T-helper 2 cell treated with Interferon-gamma antibody and Interleukin-4, amounts not matched to agents 100 ng/mL and 5 ng/mL, for 36 hours (primary cell): ENCODE results near the gene ICE2. TPM values are rescaled to one million over a fixed set of nuclear protein-coding genes. Genes with fewer than 3 reads are reported as not detected.

Experiments
- intact Hi-C: fragments of 100-400 bp; cut with micrococcal nuclease; formaldehyde crosslinking; loops from one replicate; pipeline ENCODE4 v1.15.1; 2023
- total RNA-seq: library from RNA; stranded (reverse); gene quantifications from 2 replicates; pipeline ENCODE4 v1.2.3, GENCODE V29; 2022

The ICE2 gene
- total RNA-seq, 1 donor from 2014 or later, result 65.3 TPM

DNA sequence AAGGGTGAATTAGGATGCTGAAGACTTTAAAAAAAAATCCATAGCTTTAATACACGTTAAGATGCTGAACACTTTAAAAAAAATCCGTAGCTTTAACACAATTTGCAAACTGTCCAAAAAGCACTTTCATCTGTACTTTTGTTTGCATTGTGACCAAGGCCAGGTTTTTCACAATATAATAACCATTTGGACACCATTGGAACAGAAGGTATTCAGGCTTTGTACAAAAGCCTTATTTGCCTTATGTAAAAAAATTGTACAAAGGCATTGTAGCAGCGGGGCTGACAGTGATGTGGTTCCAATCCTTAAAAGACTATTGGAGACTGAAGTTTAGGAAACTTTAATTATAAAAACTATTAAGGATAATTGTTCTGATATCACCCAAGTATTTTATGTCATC is 15.2 kb upstream of the ICE2 start:
- intact Hi-C loops, result no loop called here

DNA sequence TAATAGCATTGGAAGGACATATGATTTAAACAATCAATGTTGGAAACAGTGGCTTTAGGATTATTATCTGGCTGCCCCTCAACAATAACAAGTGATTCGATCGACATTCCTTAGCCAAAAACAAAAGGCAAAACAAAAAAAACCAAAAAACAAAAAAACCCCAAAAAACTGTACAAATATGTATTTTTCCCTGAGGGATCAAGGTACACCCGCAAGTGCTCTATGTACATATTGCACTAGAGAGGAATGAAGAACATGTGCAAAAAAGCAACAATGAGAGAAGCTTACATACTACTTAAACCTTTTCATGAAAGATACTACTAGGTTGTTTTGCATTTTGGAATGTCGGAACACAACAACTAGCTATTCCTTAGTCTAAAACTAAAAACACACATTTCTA is 14.2 kb upstream of the ICE2 start:
- intact Hi-C loops, result no loop called here

DNA sequence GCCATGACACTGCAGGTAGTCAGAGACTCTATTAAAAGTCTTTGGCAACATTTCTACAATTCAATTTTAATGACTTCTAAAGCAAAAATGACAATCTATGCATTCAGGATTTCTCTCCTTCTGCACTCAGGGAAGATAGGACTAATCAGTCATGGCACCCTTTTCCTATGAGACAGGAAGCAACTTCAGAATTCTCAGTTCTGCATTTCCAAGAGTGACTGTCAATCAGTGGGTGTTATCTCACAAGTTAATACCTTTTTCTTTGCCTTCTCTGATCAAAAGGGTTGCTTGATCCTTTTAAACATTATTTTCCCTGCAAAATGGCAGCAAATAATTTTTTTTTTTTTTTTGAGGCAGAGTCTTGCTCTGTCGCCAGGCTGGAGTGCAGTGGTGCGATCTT is 7.8 kb upstream of the ICE2 start:
- intact Hi-C loops, result no loop called here

DNA sequence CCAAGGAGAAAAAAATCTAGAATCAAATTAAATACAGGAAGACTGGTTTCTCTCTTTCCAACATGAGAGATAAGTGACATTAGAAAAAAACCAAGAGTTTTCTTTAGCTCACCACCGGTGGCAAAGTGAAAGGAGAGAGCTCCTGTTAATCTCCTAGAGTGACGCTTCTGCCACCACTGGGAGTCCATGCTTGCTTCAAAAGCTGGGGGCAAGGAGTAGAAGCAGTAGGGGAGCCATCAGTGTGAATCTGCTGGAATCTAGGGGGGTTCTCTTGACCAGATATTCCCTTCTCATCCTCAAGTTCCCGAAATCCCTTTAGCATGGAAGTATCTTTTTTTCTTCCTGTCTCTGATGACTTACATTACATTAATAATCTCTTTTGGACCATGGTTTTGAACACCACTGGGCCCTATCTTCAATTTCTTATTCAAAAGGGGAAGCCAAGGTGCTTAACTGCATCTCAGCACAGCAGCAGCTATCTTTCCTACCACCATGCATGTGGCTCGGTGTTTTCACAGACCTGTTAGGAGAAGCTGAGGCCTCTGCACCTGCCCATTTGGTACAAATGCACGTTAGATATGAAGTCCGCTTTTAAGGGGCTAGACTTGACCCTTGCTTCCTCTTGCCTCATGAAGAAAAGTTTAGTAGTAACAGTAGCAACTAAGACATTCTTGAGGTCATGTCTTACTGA is 6.6 kb upstream of the ICE2 start:
- intact Hi-C loops, result no loop called here

GRCh38 chr15:60483042-60483441 is 4.1 kb upstream of the ICE2 start:
- intact Hi-C loops, result no loop called here

DNA sequence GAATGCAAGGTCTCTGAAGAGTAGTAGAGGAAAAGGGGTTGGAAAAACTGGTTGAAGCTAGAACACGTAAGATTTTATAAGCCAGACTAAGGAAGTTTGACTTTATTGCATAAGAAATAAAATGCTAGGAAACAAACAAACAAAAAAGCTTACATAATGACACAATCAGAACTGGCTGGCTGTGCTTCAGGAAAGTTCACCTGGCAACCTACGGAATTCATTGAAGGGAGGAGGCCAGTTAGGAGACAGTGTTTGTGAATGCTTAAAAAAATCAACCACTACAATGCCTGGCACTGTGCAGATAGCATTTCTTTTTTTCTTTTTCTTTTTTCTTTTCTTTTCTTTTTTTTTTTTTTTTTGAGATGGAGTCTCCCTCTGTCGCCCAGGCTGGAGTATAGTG is 1.9 kb upstream of the ICE2 start:
- intact Hi-C loops, result no loop called here

- intact Hi-C loops, result no loop called here
Observed at GRCh38 chr15:60480149-60480548, 1.2 kb upstream of the ICE2 start.

- intact Hi-C loops, result loop anchor here (1.0 to 2.0 kb wide), 4 partner anchors 81 to 790 kb away; partner anchors contain the start of gene BNIP2
Observed at GRCh38 chr15:60479361-60480110, 594 bp upstream of the ICE2 start.

DNA sequence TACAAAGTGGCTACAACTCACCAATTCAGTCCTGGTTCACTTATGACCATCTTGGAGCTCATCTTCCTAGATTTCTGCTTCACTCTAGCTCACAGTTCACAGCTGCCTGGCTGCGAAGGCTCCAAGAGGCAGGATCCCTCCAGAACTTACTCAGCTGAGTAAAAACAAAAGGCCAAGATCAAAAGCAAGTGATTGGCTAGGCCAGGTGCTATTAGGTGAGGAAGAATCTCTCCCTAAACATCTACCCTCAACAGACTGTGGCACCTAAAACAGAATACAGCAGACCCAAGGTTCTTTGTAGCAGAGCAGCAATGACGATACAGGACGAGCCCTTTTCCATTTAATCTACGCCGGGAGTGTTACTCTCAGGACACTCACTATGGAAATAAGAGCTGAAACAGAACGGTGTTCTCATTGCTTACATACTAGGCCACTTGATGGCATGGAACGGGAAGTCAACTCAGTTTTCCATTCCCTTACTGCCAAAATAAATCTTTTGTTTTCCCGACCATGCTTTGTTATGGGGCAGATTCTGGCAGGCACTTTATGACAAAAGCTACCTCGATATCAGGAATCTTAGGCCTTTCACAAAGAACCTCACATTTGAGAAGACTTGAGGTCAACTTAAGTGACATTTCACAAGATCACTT is 901 bp downstream of the ICE2 start:
- intact Hi-C loops, result loop anchor here (2.0 kb wide), 1 partner anchor 107 kb away; no protein-coding TSS in a partner anchor

DNA sequence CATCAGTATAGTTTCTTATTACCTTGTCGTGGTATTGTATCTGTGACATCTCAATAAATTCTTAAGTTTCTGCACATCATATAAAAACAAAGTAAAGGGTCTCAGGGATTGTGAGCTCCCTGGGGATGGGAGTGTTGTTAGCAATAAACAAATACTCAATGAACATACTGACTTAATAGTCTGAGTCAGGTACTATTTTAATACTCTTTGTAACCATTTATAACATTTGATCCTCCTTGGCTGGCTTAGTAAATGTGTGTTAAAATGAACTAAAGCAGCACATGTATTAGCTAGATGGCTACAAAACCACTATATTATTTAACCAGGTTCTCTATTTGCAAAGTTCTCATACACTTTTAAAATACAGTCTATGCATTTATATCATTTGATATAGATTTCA is 1.8 kb downstream of the ICE2 start:
- intact Hi-C loops, result no loop called here

DNA sequence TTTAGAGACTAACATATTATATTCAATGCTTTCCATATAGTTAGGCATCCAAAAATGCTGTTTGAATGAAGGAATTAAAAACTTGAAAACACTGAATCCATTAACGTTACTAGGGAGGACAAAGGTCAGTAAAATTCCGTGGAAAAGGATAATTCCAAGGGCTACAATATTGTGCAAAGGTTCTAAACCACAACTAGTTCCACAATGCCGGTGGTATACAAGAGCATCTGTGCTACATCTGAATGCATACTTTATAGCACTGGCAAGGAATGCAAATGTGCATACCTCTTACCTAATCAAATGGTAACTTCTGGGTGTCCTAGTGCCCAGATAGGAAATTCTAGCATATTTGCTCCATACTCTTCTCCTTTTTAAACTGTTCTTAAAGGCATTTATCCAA is 2.2 kb downstream of the ICE2 start:
- intact Hi-C loops, result no loop called here

DNA sequence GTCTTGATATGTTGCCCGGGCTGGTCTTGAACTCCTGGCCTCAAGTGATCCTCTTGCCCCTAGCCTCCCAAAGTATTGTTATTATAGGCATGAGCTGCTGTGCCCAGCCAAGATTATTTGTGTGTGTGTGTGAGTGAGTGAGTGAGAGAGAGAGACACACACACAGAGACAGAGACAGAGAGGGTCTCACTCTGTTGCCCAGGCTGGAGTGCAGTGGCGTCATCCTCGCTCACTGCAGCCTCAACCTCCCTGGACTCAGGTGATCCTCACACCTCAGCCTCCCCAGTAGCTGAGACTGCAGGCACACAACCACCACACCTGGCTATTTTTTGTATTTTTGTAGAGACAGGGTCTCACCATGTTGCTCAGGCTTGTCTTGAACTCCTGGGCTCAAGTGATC is 5.8 kb downstream of the ICE2 start:
- intact Hi-C loops, result no loop called here

DNA sequence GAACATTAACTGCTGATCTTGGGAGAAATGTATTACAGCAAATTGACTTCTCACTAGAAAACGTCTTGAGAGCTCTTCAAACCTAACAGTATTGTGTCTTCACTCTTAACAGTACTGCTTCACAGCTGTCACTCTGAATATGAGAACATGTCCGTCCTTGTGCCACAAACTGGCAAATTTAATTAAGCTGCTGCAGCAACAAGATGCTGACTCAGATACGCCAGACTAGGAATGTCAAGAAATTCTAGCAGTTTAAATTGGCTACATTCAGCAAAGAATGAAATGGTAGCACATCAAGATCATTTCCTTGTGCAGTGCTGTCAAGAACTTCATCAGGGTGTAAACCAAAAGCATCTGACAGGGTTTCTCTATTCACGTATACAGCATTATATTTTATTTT is 7.6 kb downstream of the ICE2 start:
- intact Hi-C loops, result no loop called here

- intact Hi-C loops, result no loop called here
Observed at GRCh38 chr15:60469893-60470641, 8.9 kb downstream of the ICE2 start.

DNA sequence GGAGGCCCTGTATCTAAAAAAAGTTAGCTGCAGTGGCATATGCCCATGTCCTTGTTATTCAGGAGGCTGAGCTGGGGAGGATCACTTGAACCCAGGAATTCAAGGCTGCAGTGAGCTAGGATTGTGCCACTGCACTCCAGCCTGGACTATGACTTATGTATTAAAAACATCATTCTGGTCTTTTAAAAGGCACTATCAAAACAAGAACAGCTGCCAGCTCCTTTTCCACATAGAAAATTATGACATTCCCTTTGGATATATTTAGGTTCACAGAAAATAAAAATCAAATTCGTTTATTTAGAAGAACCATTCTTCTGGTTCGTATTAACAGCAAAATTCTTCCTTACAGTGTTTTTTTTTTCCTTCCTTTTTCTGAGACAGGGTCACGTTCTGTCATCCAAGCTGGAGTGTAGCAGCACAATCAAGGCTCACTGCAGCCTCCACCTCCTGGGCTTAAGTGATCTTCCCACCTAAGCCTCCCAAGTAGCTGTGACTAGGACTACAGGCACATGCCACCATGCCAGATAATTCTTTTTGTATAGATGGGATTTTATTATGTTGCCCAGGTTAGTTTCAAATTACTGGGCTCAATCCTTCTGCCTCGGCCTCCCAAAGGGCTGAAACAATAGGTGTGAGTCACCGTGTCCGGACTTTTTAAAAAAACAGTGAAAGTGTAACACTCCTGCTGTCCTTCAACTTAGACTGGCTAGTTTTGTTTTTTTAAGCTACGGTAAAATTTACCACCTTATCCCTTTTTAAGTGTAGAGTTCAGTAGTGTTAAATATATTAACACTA is 13.9 kb downstream of the ICE2 start:
- intact Hi-C loops, result no loop called here

- intact Hi-C loops, result no loop called here
Observed at GRCh38 chr15:60462027-60462426, 16.9 kb downstream of the ICE2 start.

- intact Hi-C loops, result no loop called here
Observed at GRCh38 chr15:60460931-60461330, 18.0 kb downstream of the ICE2 start.

DNA sequence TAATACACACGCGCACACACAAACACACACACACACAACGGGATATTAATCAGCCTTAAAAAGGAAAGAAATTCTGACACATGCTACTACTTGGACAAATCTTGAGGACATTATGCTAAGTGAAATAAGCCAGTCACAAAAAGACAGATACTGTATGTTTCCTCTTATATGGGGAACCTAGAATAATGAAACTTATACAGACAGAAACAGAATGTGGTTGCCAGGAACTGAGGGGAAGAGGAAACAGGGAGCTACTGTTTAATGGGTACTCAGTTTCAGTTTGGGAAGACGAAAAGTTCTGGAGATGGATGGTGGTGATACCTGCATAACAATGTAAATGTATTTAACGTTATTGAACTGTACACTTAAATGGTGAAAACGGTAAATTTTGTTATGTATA is 20.2 kb downstream of the ICE2 start:
- intact Hi-C loops, result no loop called here

GRCh38 chr15:60457985-60458384 is 21.0 kb downstream of the ICE2 start:
- intact Hi-C loops, result no loop called here

DNA sequence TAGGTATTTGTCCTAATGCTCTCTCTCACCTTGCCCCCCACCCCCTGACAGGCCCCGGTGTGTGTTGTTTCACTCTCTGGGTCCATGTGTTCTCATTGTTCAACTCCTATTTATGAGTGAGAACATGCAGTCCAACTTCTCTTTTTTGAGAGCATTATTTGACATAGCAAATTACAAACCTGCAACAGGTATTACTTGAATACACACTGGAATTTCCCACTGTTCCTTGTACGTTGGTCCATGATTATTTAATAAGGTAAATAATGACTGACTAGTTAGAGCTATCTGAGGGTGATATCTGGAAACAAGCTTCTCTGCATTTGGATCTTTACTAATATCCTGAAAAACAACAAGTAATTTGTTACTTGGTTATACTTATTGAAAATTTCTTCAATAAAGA is 24.1 kb downstream of the ICE2 start:
- intact Hi-C loops, result no loop called here
